HG03432 (cell line): ENCODE measurements around the gene UBE2Q1.
A peak's percentile ranks its signal among the peaks of the same experiment; 100 is the strongest.

Experiments used
- ATAC-seq: cut with Tn5 transposase; IDR thresholded peaks from one replicate; pipeline ENCODE4 v1.9.1; 2021; ENCODE audit warnings: mild to moderate bottlenecking, moderate library complexity; ENCODE audit not compliant: unreplicated experiment

The UBE2Q1 gene

DNA sequence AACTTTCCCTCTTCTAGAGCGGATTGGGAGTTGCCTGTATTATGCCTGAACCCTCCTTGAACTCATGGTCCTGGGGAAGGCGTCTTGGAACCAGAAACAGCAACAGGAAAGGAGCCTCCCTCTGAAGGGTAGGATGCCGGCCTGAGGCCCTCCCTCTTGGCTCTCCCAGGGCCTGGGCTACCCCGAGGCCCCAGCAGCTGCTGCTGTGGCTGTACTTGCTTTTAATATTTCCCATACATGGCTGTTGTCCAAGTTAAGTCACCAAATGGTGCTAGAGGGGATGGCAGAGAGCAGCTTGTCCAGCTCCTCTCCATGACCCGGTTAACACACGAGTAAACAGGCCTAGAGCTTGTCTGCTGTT lies 19.6 kb upstream of the UBE2Q1 start:
- ATAC-seq, result no peak

DNA sequence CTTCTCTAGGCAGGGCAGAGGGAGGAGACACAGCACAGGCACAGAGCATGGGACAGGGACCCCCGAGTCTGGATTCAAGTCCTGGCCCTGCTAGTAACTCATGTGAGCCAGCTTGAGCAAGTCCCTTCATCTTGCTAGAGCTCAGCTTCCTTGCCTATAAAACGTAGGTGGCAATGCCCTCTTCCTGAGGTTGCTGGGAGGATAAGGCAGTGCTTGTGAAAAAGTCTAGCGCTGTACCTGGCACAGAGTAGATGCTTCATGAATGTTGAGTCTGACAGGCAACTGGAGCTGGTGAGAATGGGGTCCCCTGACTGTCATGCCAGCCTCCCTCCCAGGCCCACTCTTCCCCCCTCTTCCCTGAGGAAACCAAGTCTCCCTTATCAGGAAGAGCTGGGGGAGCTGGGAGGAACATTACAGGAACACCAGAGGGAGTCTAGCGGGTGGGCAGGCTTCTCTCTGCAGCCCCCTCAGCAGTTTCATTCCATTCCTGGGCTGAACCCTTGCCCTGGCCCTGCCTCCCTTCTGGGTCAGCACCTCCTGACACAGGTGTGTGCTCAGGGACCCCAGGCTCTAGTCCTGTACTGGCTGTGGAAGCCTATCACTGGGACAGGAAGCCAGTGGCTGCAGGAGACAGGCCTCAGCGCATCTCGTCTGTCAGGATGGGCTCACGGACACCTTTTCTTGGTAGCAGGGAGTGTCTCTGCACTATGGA lies 19.0 kb upstream of the UBE2Q1 start:
- ATAC-seq, result no peak

DNA sequence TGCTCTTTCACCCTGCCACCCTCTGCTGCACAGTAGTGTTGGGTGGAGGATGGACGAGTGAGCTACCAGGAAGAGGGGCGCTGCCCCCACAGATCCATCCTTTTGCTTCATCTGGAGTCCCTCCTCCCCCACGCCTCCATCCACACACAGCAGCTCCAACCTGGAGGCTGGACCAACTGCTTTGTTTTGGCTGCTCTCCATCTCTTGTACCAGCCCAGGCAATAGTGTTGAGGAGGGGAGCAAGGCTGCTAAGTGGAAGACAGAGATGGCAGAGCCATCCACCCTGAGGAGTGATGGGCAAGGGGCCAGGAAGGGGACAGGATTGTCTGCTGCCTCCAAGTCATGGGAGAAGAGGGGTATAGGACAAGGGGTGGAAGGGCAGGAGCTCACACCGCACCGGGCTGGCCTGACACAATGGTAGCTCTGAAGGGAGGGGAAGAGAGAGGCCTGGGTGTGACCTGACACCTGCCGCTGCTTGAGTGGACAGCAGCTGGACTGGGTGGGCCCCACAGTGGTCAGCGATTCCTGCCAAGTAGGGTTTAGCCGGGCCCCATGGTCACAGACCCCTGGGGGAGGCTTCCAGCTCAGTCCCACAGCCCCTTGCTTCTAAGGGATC lies 17.6 kb upstream of the UBE2Q1 start:
- no peak for ATAC-seq

DNA sequence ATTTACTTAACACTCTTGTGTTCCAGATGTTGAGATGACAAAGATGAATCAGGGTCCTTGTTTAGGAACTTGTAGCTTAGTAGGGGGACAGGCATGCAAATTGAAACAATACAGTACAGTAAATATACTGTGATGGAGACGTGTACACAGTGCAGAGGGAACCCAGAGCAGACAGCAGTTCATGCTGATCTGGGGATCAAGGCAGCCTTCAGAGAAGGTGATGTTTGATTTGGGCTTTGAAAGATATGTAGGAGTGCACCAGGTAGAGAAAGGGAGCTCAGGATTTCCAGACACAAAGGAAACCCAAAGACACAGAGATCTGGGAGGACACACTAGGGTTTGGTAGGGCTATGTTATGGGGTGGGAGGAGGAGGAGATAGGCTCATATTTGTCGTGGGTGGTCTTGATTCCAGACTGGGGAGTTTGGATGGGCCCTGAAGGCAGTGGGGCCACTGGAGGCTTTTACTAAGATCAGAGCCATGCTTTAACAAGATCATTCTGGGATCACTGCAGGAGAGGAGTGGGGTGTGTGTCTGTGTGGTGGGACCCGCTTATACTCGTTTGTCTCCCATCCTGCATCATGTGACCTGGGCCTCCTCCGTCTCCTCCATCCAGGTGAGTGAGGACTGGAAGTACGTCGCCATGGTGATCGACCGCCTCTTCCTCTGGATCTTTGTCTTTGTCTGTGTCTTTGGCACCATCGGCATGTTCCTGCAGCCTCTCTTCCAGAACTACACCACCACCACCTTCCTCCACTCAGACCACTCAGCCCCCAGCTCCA lies 16.9 kb upstream of the UBE2Q1 start:
- ATAC-seq, result no peak

DNA sequence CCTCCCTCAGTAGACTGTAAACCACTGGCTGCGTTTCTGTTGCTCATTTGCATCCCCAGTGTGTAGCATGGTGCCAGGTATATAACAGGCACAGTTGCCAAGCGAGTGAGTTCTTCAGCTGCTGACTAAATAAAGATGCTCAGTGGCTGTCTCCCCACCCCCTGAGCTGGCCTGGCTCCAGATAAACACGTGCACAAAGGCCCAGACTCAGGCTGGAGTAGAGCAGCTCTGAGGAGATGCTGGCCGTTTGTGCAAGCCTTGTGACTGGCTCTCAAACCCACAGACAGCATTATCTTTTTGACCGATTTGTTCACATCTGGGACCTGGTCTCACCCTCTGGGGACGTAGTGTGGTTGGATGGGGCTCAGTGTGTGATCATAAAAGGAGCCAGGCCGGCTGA lies 16.3 kb upstream of the UBE2Q1 start:
- no peak for ATAC-seq

DNA sequence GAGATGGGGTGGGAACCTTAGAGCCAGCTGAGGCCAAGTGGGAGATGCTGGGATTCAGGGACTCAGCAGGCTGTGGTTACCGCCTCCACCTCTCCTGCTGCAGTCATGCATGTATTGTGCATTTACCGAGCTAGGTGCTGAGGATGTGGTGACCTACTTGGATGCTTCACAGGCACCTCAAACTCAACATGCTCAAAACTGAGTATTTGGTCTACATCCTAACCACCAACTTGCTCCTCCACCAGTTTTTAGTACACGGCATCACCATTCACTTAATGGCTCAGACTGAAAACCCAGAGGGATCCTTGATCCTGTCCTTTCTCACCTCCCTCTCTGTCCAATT lies 14.7 kb upstream of the UBE2Q1 start:
- no peak for ATAC-seq

DNA sequence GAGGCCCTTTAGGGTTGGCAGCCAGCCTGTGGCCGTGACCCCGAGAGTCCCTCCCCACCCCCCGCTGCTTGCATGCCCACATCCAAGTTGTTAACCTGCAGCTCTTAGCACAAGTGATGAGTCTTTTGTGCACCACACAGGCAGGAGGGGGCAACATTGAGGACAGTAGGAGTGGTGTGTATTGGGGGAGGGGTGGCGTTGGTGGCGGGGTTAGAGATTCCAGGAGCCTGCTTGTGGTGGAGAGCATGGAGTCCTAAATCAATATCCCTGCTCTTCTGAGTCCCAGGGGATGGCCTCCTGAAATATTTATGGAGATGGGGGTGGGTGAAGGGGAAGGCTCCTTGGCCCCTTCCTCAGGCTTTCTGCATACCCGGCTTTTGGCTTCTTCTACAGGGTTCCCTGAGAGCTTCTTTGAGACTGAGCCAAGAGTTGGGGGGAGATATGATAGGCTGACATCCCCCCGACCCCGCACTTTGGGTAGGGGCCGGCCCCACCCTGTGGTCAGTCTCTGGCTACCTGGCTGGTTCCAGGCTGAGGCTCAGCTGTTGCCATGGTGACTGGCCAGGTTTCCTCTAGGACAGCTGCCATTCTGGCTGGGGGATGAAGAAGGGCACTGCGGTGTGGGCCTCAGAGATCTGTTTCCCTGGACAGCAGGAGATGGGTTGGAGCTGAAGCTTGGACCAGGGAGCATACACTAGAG lies 14.2 kb upstream of the UBE2Q1 start:
- no peak for ATAC-seq

DNA sequence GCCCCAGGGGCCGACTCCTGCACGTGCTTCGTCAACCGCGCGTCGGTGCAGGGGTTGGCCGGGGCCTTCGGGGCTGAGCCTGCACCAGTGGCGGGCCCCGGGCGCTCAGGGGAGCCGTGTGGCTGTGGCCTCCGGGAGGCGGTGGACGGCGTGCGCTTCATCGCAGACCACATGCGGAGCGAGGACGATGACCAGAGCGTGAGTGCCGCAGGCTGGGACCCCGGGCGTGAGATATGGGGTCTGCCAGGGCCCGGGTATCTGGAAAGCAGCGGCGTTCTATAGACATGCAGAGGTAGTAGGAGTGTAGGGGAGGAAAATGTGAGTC lies 13.5 kb upstream of the UBE2Q1 start:
- no peak for ATAC-seq

DNA sequence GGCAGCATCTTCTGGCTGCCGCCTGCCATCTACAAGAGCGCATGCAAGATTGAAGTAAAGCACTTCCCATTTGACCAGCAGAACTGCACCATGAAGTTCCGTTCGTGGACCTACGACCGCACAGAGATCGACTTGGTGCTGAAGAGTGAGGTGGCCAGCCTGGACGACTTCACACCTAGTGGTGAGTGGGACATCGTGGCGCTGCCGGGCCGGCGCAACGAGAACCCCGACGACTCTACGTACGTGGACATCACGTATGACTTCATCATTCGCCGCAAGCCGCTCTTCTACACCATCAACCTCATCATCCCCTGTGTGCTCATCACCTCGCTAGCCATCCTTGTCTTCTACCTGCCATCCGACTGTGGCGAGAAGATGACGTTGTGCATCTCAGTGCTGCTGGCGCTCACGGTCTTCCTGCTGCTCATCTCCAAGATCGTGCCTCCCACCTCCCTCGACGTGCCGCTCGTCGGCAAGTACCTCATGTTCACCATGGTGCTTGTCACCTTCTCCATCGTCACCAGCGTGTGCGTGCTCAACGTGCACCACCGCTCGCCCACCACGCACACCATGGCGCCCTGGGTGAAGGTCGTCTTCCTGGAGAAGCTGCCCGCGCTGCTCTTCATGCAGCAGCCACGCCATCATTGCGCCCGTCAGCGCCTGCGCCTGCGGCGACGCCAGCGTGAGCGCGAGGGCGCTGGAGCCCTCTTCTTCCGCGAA lies 12.9 kb upstream of the UBE2Q1 start:
- no peak for ATAC-seq

DNA sequence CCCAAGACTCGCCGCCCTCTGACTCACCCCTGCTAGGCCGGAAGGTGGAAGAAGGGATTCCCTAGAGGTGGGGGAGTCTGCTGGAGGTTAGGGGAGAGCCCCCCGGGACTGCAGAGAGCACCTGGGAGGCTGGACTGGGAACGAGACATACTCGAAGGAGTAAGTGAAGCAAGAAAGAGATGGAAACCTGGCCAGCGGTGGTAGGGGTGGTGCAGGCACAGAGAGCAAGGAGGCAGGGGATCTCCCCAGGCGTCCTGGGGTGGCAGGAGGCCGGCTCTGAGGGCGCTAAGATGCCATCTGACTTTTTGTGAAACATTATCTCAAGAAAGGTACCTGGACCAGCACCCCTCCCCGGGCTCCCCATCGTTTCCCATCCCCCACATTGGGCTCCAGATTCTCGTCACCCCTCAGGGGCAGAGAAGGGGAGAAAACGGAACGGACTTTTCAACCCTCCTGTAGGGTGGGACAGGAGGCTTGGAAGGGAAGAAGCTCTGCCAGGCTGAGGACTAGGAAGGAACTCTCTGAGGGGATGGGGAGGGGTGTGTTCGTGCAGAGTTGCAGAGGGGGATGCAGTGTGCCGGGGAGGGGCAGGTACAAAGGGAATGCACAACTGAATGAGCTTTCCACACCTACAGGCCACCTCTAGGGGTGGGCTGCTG lies 9.8 kb upstream of the UBE2Q1 start:
- ATAC-seq, result no peak

DNA sequence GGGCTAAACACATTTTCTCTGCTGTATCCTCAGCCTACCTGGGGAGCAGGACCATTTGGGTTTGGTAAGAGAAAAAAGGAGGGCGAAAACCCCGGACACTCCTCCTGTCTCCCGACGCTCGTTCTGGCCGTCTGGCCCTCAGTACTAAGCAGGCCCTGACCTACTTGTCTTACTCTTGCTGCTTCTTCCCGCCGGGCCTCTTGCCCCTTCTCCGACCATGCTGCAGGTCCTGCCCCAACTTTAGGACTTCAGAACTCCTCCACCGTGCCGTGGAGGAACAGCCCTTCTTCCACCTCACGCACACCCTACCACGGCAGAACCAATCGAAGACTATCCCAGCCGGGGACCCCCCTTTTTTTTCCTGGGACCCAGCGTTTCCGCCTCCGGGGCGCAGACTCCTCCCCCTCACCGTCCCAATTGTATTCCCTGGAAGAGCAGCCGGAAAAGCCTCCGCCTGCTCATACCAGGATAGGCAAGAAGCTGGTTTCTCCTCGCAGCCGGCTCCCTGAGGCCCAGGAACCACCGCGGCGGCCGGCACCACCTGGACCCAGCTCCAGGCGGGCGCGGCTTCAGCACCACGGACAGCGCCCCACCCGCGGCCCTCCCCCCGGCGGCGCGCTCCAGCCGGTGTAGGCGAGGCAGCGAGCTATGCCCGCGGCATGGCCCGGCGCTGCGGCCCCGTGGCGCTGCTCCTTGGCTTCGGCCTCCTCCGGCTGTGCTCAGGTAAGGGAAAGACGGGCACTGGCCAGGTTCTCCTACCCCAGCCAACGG lies 9.1 kb upstream of the UBE2Q1 start, which contains the start of gene CHRNB2:
Gene CHRNB2, plus strand, starts transcription at position 393 of the 771 bp plus-strand sequence. Its CDS starts 267 bp downstream, at position 660.
- ATAC-seq, result no peak

DNA sequence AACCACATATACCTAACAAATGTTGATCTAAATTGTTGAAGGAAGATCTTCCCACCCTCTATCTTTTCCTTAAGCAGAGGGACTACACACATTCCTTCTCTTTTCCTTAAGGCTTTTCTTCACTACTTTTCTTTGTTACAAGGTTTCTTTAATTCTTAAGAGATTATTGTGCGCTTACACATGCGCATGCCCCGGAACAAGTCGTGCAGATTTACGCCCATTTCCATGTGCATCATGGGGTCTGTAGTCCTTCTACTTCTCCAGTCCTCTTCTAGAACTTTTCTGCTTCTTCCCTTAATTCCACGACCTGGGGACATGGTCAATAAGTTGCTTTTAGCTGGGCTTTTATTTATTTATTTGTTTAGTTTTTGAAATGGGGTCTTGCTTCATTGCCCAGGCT lies 7.4 kb upstream of the UBE2Q1 start:
- no peak for ATAC-seq

DNA sequence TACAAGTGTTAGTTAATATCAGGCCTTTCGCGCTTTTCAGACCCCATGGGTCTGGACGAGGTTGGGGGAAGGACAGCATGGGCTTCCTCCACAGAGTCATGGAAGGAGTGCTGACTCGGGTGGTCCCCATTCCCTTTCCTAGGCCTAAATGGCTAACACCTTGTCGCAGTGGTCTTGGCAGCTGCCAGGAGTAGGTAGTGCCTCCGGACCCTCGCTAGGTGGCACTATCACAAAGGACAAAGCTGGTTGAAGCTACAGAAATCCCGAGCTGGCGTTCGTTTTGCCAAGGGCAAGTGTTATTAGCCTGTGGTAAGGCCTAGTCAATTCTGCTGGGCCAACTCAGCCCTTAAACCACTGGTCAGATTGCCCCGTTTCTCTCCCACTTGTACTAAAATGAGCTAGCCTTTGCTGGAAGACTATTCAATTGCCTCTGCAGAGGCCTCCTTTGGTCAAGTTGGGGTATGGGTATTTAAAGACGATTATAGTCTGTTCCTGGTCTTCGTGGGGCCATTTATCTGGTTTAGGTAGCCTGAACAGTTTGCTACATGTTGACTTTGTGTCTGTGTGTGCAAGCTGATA lies 1.1 kb upstream of the UBE2Q1 start:
- peak; percentile 39 for ATAC-seq

DNA sequence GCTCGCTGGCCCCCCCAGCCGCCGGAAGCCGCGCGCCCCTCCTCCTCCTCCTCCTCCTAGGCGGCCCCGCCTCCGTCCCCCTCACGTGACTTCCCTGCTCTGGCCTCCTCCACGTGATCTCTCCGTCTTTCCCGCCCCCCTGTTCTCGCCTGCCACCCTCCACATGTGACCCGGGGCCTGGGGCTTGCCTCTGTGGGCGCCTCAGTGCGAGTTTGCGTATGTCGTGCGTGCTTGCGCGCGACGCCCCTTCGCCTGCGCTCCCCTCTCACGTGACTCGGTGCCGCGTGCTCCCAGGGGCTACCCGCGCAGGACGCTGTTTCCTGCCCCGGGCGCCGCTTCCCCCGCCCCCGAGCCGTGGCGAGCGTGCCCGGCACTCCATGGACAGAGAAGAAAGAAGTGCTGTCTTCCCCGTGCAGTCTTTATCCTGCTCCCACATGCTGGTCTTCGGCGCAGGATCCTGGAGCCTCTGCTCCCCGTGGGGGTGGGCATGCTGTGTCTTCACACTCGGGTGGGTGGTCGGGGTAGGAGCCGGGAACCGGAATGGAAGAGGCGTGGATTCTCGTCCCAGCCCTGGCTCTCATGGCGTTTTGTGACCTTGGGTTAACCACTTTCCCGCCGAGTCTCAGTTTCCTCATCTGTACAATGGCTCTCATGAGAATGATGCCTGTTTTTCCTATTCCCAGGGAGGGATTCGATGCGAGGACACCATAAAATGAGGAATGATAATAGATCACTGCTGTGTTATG lies 431 bp upstream of the UBE2Q1 start:
- peak; percentile 90 for ATAC-seq

DNA sequence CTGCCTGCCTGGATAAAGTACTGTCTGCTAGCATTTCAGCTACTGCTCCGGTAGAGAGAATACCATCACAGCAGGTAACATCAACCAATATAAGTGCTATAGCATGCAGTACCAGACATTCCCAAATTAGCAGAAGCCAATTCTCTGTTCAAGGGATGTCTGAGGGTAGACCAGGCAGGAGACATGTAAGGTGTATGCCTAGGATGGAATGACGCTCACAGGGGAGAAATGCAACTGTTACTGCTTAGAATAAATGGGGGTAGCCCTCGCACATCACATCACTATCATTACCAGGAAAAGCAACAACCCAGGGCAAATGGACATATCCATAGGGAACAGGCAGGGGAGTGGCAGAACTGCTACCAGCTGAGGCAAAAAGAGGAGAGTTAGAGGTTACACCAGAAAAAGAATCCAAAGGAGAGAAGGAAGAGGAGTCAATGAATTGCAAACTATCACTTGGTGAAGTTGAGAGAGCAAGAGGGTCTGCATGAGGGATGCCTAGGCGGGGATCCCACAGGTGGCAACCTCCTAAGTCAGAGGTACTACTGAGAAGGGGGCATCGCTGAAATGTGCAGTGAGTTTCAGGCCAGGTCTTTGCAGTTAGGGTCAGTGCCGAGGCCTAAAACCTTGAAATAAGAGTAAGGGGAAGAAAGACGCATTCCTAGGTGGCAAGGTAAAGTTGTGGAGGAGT lies 1.1 kb downstream of the UBE2Q1 start:
- no peak for ATAC-seq

DNA sequence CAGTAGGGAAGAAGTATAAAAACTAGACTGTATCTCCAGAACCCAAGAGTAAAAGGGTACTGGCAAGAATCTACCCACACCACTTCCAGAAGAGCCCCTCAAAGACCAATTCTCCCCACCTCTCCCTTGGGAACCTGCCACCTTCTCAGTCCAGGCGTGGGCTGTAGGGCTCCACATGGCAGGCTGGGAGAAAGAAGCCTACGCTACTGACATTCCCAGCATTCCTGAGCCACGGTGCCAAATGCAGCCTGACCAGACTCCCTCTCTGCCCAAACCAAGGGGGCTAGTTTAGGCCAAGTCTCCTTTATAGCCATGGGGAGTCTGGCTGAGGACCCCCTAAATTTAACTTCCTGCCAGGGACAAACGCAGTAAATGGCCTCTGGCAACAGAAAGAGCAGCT lies 2.0 kb downstream of the UBE2Q1 start:
- no peak for ATAC-seq

DNA sequence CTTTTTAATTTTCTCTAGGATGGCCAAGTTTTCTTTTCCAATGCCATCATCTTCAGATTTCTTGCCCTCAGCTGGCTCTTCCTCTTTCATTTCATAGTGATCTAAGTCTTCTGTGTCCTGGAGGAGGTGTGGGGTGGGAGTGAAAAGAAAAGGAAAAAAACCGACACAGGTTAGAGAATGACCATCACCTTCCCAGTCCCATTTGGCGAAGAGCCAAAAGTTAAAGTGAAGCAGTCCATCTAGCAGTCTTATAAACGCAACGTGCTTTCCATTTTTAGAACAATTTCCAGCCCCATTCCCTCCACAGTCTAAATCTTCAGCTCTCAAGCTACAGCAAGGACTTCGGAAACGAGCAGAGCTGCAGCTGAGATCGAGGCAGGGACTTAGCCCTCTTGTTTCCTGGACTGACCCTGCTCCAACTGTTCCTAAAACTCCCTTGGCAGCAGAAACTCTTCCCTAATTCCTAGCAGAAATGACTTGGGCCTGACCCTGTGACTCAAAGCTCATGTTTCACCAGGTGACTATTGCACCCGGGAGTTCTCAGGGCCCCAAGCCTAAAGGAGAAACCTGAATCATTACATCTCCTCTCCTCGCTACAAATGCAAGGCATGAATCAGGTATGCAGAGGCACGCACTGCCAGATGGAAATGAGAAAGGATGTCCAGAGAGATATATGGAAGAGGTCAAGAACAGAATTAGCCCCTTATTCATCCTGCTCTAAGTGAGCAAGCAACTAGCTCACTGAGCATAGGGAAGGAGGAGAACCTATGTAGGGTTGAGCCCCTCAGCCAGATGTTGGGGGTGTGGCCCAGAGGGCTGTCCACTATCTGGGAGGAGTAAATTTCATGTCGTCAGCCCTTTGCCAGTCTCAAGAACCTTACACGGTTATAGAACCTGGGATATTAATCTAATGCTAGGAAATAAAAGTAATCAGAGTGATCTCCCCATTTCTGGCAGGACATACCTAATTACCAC lies 5.1 kb downstream of the UBE2Q1 start:
- ATAC-seq, result no peak
